HG02870 (cell line): ENCODE data around the gene KSR1.

Experiments used
- ATAC-seq: cut with Tn5 transposase; IDR thresholded peaks from one replicate; pipeline ENCODE4 v1.9.1; 2021; ENCODE audit warnings: mild to moderate bottlenecking, moderate library complexity; ENCODE audit not compliant: unreplicated experiment

Gene KSR1

DNA sequence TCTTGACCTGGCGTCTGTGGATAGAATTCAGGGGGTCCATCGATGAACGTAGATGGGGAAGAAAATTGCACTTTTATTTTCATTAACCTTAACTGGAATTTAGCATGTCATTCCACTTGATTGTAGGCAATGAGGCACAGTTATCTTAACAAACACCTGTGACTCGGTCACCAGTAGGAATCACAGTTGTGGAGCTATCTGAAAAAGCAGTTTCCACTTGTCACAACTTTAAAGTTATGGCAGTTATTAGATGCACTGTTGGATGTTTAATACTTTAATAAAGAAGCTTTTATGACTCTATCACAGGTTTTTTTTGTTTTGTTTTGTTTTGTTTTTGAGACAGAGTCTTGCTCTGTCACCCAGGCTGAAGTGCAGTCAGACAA lies 91.0 kb downstream of the KSR1 start:
- ATAC-seq: no peak

DNA sequence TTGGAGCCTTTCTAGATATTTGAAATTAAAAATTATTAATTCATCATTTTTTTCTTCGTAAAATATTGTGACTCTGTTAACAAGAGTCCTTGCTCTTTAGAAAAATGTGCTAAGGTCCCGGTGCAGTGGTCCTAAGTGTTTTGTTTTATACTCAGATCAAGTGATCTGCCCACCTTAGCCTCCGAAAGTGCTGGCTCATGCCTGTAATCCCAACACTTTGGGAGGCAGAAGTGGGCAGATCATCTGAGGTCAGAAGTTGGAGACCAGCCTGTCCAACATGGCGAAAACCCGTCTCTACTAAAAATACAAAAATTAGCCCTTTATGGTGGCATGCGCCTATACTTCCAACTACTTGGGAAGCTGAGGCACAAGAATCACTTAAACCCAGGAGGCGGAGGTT lies 92.1 kb downstream of the KSR1 start:
- no peak for ATAC-seq

DNA sequence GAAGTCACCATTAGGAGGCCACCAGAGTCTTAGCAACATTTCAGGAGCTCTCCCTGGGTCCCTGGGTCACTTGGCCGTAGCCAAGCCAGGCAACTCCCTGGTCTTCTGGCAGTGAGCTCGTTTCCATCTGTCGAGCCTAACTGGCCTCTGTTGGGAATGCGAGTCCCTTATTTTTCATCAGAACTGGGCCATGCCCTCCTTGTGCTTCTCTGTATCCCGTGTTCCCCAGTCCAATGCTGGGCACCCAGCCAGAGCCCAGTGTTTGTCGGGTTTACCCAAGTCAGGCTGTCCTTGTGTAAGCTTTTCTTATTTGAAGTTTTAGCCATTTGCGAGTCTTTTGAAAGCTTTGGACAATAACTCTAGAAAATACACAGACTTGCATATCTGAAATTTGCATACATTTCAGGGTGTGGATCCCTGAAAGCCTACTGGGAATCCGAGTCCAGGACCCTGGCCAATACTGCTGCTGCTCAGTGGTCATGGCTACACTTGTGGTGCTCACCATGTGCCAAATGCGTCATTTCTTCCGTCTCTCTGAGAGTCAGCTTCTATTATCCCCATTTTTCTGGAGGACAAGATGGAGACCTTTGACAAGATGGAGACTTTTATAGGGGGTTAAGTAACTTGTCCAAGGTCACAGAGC lies 93.1 kb downstream of the KSR1 start:
- ATAC-seq: no peak

DNA sequence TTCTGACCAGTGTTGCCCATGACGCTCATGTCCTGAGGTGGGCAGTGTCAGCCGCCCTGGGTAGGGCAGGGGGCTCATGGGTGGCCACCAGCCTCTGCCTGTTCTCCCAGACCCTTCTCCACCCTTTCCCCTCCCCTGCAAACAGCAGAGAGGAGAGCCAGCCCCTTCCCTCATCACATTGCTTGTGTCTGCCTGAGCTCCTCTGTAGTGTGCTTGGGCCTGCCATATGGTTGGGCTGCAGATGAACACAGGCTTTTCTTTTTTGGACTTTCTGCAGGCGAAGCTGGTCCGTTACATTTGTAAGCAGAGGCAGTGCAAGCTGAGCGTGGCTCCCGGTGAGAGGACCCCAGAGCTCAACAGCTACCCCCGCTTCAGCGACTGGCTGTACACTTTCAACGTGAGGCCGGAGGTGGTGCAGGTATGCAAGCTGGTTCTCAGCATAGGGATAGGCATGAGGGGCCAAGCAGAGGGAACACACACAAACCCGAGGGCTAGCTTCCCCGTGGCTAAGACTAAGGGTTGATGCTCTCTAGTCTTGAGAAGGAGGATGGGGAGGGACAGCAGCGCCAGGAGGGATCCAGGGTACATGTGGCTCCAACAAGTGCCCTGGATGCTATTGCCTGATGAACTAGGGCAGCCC lies 94.2 kb downstream of the KSR1 start:
- no peak for ATAC-seq

DNA sequence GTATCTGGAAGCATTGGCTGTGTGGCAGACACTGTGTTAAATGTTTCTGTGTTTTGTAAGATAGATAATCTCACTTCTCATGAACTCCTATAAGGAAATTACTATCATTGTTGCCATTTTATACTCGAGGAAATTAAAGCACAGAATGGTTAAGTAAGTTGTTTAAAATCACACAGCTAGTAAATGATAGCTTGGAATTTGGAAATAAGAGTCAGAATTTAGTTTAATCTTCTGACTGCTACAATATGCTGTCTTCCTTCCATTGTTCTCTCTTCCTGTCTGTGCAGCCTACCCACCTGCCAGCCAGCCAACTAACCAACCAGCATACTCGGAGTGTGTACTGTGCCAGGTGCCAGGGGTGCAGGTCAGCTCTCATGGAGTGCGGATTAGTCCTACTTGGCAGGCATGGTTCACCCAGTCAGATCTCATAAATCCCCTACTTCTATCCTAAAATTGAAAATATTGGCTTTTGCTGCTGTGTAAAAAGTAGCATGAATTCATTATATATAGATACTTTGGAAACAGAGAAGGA lies 94.8 kb downstream of the KSR1 start:
- ATAC-seq: no peak

DNA sequence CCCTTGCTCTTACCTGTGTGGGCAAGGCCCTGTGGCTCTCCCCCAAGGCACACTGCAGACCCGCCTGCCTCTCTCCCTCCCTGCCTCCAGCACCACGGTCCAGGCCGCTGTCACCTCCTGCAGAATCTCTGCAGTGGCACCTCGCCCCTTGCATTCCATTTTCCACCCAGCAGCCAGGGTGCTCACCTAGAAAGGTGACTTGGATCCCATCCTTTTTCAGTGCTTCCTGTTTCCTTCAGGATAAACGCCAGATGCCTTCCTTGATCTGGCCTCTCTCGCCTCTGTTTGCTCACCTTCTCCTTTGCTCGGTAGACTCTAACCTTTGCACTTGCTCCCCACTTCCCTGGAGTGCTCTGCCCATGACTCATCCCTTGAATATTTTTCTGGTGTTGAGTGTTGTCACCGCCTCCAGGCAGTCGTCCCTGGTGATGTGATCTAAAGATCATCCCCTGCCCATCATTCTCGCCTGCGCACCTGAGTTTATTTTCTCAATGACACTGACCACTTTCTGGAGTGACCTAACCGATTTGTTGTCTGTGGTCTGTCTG lies 95.5 kb downstream of the KSR1 start:
- ATAC-seq: no peak

DNA sequence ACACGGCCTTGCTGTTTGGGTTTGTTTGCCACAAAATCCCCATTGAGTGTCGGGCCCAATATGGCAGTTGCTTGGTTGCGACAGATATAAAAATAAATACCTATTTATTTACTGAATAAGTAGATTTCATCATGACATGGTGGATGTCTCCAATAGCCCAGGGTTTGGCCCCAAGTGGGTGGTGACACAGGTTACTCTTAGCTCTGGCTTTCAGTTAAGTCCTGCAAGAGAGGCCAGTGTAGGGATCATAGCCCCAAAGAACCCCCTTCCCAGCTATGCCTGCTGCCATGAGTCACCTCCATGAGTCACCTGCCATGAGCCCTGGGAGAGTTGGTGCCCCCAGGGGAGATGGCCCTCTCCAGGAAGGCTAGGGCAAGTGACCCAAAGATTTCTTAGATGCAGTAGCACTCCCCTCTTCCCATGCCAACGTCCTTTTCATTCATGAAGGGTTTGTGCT lies 96.1 kb downstream of the KSR1 start:
- no peak for ATAC-seq

DNA sequence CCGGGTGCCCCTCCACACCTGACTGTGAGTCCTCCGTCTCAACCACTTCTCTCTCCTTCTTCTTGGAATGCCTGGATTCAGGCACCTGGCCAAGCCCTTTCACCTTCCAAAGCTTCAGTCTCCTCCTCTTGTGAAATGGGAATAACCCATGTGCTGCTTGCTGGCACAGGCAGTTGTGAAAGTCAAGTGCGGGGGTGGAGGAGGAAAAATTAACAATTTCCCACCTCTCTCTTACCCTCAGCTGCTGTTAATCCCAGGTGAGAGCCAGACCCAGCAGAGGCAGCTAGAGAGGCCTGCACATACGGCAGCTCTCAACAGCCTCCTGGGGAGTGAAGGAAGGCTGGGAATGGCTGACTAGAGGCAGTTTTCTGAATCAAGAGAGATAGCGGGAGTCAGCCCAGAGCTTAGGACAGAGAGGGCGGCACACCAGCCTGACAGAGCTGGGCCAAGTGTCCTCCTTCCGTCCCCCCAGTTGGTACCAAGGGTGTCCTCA lies 96.8 kb downstream of the KSR1 start:
- no peak for ATAC-seq

DNA sequence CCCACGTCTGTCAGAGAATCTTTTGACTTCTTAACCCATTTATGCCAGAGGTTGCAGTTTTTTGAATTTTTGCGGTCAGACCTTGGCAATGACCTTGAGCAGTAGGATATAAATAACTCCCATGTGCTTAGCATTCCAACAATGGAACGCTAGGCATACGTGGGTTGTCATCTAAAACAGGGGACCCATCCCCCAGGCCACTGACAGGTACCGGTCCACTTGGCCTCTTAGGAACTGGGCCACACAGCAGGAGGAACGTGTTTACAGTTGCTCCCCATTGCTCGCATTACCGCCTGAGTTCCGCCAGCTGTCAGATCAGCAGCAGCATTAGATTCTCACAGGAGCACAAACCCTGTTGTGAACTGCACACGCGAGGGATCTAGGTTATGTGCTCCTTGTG lies 97.9 kb downstream of the KSR1 start:
- no peak for ATAC-seq

DNA sequence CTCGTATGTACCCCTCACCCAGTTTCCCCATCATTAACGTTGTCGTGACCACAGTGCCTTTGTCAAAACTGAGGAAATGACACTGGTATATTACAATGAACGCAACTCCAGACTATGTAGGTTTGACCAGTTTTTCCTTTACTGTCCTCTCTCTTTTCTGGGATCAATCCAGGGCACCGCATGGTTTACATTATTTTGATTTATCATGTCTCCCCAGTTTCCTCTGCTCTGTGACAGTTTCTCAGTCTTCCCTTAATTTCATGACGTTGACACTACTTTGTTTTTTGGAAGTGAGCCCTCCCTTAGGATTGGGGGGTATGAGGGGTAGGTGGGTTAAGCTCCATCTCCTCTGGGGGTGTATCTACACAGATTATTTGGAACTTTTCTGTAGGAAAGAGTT lies 98.7 kb downstream of the KSR1 start:
- ATAC-seq: no peak

DNA sequence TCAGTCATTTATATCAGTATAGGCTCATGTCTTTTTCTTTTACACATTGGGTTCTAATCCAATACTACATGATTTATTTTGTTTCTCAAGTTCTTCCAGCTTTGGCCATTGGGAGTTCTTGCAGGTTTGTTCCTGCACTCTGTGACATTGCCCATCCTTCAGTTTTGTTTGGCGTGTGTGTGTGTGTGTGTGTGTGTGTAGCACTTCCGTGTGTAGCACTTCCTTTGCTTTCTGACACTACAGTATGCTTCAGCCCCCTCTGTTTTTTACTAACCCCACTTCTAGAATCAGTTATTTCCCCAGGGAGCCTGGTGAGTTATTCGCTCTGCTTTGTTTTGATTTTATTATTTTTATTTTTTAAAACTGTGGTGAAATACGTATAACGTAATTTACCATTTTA lies 99.1 kb downstream of the KSR1 start:
- ATAC-seq: no peak

DNA sequence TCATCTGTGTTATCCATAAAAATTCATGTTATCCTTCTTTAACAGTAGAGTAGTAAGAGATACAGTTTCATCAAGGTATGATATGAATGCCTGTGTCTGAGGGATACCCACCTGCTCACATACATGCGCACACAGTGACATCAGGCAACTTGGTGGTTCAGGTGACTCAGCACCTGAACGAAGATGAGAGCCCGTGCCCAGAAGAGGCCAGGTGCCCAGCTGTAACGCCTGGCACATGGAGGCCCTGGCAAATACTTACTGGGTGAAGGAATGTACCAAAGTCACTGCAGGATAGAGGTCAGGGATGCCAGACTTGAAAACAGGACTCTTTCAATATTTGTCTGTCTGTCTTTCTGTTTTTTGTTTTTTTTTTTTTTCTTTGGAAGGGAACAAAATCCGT lies 102.1 kb downstream of the KSR1 start:
- ATAC-seq: no peak

DNA sequence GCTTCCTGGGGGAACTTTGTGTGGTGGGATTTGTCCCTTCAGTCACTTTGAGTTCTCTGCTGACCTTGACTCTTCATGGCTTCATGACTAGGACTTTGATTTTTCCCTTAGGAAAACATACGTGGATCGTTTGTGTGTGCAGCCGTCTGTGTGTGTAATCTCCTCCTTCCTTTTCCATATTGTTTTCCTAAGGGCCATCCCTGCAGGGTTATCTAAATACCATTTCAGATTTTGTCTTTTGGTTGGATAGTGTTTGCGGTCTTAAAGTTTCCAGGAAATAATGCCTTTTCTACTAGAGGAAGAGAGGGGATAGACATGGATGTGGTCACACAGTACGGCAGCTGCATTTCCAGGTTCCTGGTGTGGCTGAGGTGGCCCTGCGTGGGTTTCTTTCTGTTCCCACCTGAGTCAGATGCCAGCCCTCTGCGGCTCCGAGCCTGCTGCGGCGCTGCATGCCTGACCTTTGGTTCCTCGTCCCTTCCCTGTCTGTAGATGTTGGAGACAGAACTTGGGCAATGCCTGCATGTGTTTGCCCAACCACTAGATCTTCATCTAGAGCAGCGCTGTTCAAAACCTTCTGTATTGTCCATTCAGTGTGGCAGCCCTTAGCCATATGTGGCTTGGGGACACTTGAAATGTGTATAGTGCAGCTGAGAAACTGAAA lies 102.7 kb downstream of the KSR1 start:
- ATAC-seq: no peak

DNA sequence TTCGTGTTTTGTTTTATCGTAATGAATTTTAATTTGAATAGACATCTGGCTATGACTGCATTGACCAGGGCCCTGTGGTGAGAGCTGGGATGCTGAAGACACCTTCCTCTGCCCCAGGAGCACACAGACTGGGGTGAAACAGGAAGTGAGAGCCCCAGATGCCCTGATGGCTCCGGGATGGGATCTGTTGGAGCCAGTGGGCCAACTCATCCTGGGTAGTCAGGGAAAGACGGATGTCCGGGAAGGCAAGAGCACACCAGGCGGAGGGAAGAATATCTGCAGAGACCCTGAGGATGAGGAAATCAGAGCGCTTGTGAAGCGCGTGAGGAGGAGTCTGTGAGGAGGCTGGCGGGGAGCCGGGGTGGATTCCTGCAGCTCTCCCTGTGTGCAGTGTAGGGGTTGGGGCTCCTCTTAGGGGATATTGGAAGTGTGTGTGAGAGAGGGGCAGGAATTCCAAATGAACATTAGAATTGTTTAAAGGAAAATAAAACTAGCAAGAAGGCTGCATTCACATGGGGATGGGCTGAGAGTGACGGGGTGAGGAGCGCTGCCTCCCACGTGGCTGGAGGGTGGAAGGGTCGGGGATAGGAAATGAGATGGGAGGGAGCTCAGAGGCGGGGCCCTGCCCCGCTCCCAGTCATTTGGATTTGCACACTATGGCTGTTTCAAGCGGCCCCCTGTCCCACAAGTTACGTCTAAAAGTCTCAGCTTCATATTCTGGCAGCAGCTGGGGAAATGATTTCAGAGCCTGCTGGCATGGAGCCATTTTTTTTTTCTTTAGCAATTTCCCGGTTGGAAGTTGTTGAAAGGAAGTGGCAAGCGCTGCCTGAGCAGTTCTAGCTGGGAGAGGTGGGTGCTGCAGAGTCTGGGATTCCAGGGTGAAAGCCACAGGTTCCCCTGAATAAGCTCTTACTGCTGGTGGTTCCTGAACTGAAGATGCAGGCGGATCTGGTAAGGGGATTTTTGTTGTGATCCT lies 103.5 kb downstream of the KSR1 start:
- no peak for ATAC-seq

DNA sequence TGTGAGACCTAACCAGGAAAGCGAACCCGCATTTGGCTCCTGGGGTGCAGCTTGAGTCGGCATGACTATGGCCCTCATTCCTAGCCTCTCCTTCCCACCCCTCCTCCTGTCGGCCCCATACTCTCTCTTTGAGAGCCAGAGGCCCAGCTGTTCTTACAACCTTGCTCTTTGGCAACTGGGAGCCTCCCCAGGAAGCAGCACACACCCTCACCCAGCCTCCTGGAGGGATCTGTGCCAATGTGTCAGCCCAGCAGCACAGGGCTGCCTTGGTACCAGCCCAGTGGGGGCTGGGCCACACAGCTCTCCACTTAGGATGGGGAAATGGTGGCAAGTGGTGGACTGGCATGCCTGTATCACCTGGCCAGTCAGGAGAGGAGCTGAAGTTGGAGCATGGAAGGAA lies 104.4 kb downstream of the KSR1 start:
- no peak for ATAC-seq

DNA sequence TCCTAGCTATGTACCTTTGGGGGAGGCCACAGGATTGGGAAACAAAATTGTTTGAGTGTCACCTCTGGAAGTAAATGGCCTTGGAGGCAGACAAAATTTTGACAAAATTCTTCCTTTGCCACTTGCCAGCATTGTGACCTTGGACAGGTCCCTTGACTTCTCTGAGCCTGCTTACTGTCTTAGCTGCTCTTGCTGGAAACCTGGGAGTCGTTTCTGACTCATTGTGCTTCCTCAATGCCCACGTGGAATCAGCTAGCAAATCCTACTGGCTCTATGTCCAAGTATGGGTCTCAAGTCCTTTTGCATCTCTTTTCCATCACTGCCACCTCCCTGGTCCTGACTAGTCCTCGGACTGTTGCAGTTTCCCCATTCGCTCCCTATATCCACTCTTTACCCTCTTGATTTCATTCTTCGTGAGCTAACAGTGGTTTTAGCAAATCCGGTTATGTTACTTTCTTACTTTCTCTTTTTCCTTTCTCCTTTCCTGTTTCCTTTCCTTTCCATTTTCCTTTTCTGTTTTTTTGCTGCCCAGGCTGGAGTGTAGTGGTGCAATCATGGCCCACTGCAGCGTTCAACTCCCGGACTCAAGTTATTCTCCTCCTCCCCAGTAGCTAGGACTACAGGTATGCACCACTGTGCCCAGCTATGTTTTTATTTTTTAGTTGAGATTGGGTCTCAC lies 106.7 kb downstream of the KSR1 start:
- no peak for ATAC-seq

DNA sequence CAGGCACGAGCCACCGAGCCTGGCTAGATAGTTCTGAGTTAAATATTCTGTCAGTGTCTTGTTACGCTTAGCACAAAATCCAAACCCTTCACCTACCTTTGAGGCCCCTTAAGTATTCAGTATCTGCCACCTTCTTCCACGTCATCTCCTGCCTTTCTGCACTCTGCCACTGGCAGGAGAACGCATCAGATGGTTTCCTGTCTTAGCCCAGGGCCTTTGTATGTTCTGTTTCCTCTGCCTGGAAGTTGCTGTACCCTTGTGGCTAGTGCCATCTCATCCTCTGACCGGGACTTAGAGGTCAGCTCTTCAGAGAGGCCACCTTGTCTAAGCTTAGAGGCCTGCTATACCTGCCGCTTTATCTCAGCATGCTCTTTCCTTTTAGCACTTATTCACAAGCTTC lies 107.3 kb downstream of the KSR1 start:
- no peak for ATAC-seq

DNA sequence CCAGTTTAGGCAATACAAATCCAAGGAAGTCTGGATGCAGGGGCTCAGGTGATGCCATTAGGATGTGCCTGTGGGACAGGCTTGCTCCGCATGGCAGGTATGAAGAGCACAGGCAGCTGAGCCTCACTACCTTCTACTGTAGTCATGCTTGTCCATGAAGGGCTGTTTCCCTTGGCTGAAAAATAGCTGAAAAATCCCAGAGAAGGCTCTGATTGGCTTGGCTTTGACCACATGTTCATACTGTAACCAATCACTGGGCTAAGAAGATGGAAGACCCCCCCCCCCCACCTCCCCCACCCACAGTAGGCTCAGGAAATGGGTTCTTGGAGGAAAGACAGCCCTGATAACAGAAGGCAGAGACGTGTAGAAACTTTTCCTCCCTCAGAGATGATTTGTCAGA lies 108.2 kb downstream of the KSR1 start:
- no peak for ATAC-seq

DNA sequence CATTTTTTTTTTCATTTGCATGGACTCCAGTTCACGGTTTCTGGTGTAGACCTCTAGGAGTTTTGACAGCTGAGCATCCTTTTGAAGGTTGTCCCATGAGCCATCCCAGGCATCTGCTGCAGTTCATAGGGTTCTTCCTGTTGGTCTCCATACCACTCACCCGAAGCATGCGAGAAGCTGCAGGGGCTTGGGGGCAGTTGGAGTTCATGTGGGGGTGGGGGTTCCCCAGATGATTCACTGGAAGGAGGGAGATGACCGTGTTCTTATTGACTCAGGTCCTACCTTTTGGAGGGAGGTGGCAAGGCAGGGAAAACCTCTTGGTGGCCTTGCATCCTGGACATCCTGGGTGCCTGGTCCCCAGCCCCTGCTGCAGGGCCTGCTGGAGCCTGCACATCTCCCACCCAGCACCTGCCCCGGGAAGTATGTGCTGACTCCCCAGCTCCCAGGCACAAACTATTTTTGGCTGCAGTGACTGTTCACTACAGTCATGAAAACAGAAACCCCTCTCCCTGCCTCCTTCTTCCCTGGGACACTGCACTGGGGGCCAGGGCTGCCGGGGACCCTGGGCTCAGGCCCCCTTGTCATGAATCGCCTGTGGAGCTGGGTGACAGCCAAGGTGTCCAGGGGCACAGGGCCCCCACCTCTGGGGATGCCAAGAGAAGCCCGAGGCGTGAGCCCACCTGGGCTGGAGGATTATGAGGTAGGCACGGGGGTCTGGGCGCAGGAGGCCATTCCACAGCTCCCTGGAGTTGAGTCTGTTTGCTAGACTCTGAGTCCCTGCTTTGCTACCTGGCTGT lies 109.8 kb downstream of the KSR1 start:
- peak; percentile 49 for ATAC-seq
